ENCODE measurements around the gene MROH9. TPM values are rescaled to one million over a fixed set of nuclear protein-coding genes. Genes with fewer than 3 reads are reported as not detected.
A peak's percentile ranks its signal among the peaks of the same experiment; 100 is the strongest.
"Not testable (repeated sequence)": the region's sequence is repeated elsewhere in the genome, so short reads cannot be mapped to it uniquely, and the experiment has no call there.

The MROH9 gene
- total RNA-seq, 1 experiment from 2014 or later, result not detected

- DNase-seq, result no peak
- no peak overlapping the region for H3K4me2 ChIP-seq (ENCODE audit: low read depth, low read length, poor library complexity, severe bottlenecking)
- H3K79me2 ChIP-seq (ENCODE audit: low read length), result no peaks in the 10 kb centered on the region
- no peaks in the 10 kb centered on the region for H3K36me3 ChIP-seq (ENCODE audit: insufficient read depth, low read length)
- H3K9ac ChIP-seq (ENCODE audit: low read length), result no peak overlapping the region
- no peak overlapping the region for H3K4me3 ChIP-seq (ENCODE audit: low read length)
- peaks cover 4% of the 10 kb centered on the region; the same call in 1 of the 2 replicates for H3K4me1 ChIP-seq (ENCODE audit: low read length)
- H3K27me3 ChIP-seq (ENCODE audit: low read length), result no peaks in the 10 kb centered on the region
- H4K20me1 ChIP-seq (ENCODE audit: insufficient read depth, low read depth, low read length), result no peaks in the 10 kb centered on the region
- no peak overlapping the region for H2AFZ ChIP-seq (ENCODE audit: low read length)
- no peak overlapping the region for H3K27ac ChIP-seq (ENCODE audit: low read length)
- H3K9me2 ChIP-seq (replicated peaks; ENCODE audit: insufficient read depth, low read length), result no peaks in the 10 kb centered on the region
- no peaks in the 10 kb centered on the region for H3K9me3 ChIP-seq (ENCODE audit: low read length)
Measured at GRCh38 chr1:170938281-170938680, 2.9 kb downstream of the MROH9 start.

- no peaks in the 10 kb centered on the region for H3K79me2 ChIP-seq (ENCODE audit: low read length)
- no peak overlapping the region for H3K27ac ChIP-seq (ENCODE audit: low read length)
- no peak overlapping the region for H3K9ac ChIP-seq (ENCODE audit: low read length)
- H3K27me3 ChIP-seq (ENCODE audit: low read length), result no peaks in the 10 kb centered on the region
- no peaks in the 10 kb centered on the region for H3K36me3 ChIP-seq (ENCODE audit: insufficient read depth, low read length)
- DNase-seq, result no peak
- H3K4me3 ChIP-seq (ENCODE audit: low read length), result no peak overlapping the region
- H3K4me1 ChIP-seq (ENCODE audit: low read length), result no peaks in the 10 kb centered on the region
- H3K4me2 ChIP-seq (ENCODE audit: low read depth, low read length, poor library complexity, severe bottlenecking), result no peak overlapping the region
- H3K9me2 ChIP-seq (replicated peaks; ENCODE audit: insufficient read depth, low read length), result no peaks in the 10 kb centered on the region
- no peaks in the 10 kb centered on the region for H3K9me3 ChIP-seq (ENCODE audit: low read length)
- H4K20me1 ChIP-seq (ENCODE audit: insufficient read depth, low read depth, low read length), result no peaks in the 10 kb centered on the region
- H2AFZ ChIP-seq (ENCODE audit: low read length), result no peak overlapping the region
Measured at GRCh38 chr1:170939476-170939875, 4.1 kb downstream of the MROH9 start.

- H3K79me2 ChIP-seq (ENCODE audit: low read length); H3K9me2 ChIP-seq (replicated peaks; ENCODE audit: insufficient read depth, low read length); H3K4me2 ChIP-seq (ENCODE audit: low read depth, low read length, poor library complexity, severe bottlenecking); H3K4me1 ChIP-seq (ENCODE audit: low read length); H3K27me3 ChIP-seq (ENCODE audit: low read length); H3K4me3 ChIP-seq (ENCODE audit: low read length); H4K20me1 ChIP-seq (ENCODE audit: insufficient read depth, low read depth, low read length); H3K27ac ChIP-seq (ENCODE audit: low read length); H3K36me3 ChIP-seq (ENCODE audit: insufficient read depth, low read length); H3K9me3 ChIP-seq (ENCODE audit: low read length); DNase-seq; H2AFZ ChIP-seq (ENCODE audit: low read length); H3K9ac ChIP-seq (ENCODE audit: low read length): not testable (repeated sequence)
Measured at GRCh38 chr1:170951744-170952143, 16.4 kb downstream of the MROH9 start.

GRCh38 chr1:170959385-170959784, 24.1 kb downstream of the MROH9 start:
- Histone ChIP-seq H3K9ac (ENCODE audit: low read length) (no peak overlapping the region), H2AFZ (ENCODE audit: low read length) (no peak overlapping the region), H3K9me3 (ENCODE audit: low read length) (no peaks in the 10 kb centered on the region), H3K36me3 (ENCODE audit: insufficient read depth, low read length) (no peaks in the 10 kb centered on the region), H3K9me2 (replicated peaks; ENCODE audit: insufficient read depth, low read length) (no peaks in the 10 kb centered on the region), H3K4me1 (ENCODE audit: low read length) (no peaks in the 10 kb centered on the region), H3K4me3 (ENCODE audit: low read length) (no peak overlapping the region), H3K27me3 (ENCODE audit: low read length) (no peaks in the 10 kb centered on the region), H3K4me2 (ENCODE audit: low read depth, low read length, poor library complexity, severe bottlenecking) (no peak overlapping the region), H3K27ac (ENCODE audit: low read length) (no peak overlapping the region), H4K20me1 (ENCODE audit: insufficient read depth, low read depth, low read length) (no peaks in the 10 kb centered on the region), H3K79me2 (ENCODE audit: low read length) (no peaks in the 10 kb centered on the region)
- no peak for DNase-seq

- Histone ChIP-seq H3K27me3 (ENCODE audit: low read length) (peaks cover 4% of the 10 kb centered on the region; the same call in 1 of the 2 replicates), H3K4me2 (ENCODE audit: low read depth, low read length, poor library complexity, severe bottlenecking) (no peak overlapping the region), H3K27ac (ENCODE audit: low read length) (no peak overlapping the region), H3K9me3 (ENCODE audit: low read length) (no peaks in the 10 kb centered on the region), H3K4me3 (ENCODE audit: low read length) (no peak overlapping the region), H3K79me2 (ENCODE audit: low read length) (no peaks in the 10 kb centered on the region), H2AFZ (ENCODE audit: low read length) (no peak overlapping the region), H3K36me3 (ENCODE audit: insufficient read depth, low read length) (no peaks in the 10 kb centered on the region), H4K20me1 (ENCODE audit: insufficient read depth, low read depth, low read length) (no peaks in the 10 kb centered on the region), H3K9ac (ENCODE audit: low read length) (no peak overlapping the region), H3K9me2 (replicated peaks; ENCODE audit: insufficient read depth, low read length) (no peaks in the 10 kb centered on the region), H3K4me1 (ENCODE audit: low read length) (no peaks in the 10 kb centered on the region)
- DNase-seq, result no peak
Measured at GRCh38 chr1:170964506-170964905, 29.2 kb downstream of the MROH9 start.

- DNase-seq, result peak; percentile 75
- no peak overlapping the region for H3K27ac ChIP-seq (ENCODE audit: low read length)
- no peaks in the 10 kb centered on the region for H3K79me2 ChIP-seq (ENCODE audit: low read length)
- H3K9me2 ChIP-seq (replicated peaks; ENCODE audit: insufficient read depth, low read length), result no peaks in the 10 kb centered on the region
- H4K20me1 ChIP-seq (ENCODE audit: insufficient read depth, low read depth, low read length), result no peaks in the 10 kb centered on the region
- H3K36me3 ChIP-seq (ENCODE audit: insufficient read depth, low read length), result no peaks in the 10 kb centered on the region
- no peak overlapping the region for H2AFZ ChIP-seq (ENCODE audit: low read length)
- H3K4me1 ChIP-seq (ENCODE audit: low read length), result peaks cover 4% of the 10 kb centered on the region; the same call in 1 of the 2 replicates
- H3K4me2 ChIP-seq (ENCODE audit: low read depth, low read length, poor library complexity, severe bottlenecking), result no peak overlapping the region
- no peaks in the 10 kb centered on the region for H3K9me3 ChIP-seq (ENCODE audit: low read length)
- H3K27me3 ChIP-seq (ENCODE audit: low read length), result peaks cover 4% of the 10 kb centered on the region; the same call in 1 of the 2 replicates
- no peak overlapping the region for H3K4me3 ChIP-seq (ENCODE audit: low read length)
- no peak overlapping the region for H3K9ac ChIP-seq (ENCODE audit: low read length)
Measured at GRCh38 chr1:170967042-170967910, 31.9 kb downstream of the MROH9 start.

GRCh38 chr1:170970256-170970655, 34.9 kb downstream of the MROH9 start:
- Histone ChIP-seq H3K27ac (ENCODE audit: low read length) (no peak overlapping the region), H3K36me3 (ENCODE audit: insufficient read depth, low read length) (no peaks in the 10 kb centered on the region), H3K4me1 (ENCODE audit: low read length) (peaks cover 4% of the 10 kb centered on the region; the same call in 1 of the 2 replicates), H3K9me3 (ENCODE audit: low read length) (no peaks in the 10 kb centered on the region), H3K4me2 (ENCODE audit: low read depth, low read length, poor library complexity, severe bottlenecking) (no peak overlapping the region), H3K9me2 (replicated peaks; ENCODE audit: insufficient read depth, low read length) (no peaks in the 10 kb centered on the region), H3K27me3 (ENCODE audit: low read length) (0 out of 2 replicates have a peak, but pooled peaks cover under 1% of the 10 kb centered on the region), H4K20me1 (ENCODE audit: insufficient read depth, low read depth, low read length) (no peaks in the 10 kb centered on the region), H3K79me2 (ENCODE audit: low read length) (no peaks in the 10 kb centered on the region), H3K4me3 (ENCODE audit: low read length) (no peak overlapping the region), H3K9ac (ENCODE audit: low read length) (no peak overlapping the region), H2AFZ (ENCODE audit: low read length) (no peak overlapping the region)
- no peak for DNase-seq

- no peaks in the 10 kb centered on the region for H3K36me3 ChIP-seq (ENCODE audit: insufficient read depth, low read length)
- H4K20me1 ChIP-seq (ENCODE audit: insufficient read depth, low read depth, low read length), result no peaks in the 10 kb centered on the region
- H3K4me2 ChIP-seq (ENCODE audit: low read depth, low read length, poor library complexity, severe bottlenecking), result no peak overlapping the region
- no peak overlapping the region for H3K27ac ChIP-seq (ENCODE audit: low read length)
- no peaks in the 10 kb centered on the region for H3K27me3 ChIP-seq (ENCODE audit: low read length)
- no peak overlapping the region for H3K9ac ChIP-seq (ENCODE audit: low read length)
- H3K4me3 ChIP-seq (ENCODE audit: low read length), result no peak overlapping the region
- no peak overlapping the region for H2AFZ ChIP-seq (ENCODE audit: low read length)
- no peaks in the 10 kb centered on the region; the same call in 1 of the 2 replicates for H3K9me2 ChIP-seq (replicated peaks; ENCODE audit: insufficient read depth, low read length)
- H3K4me1 ChIP-seq (ENCODE audit: low read length), result no peaks in the 10 kb centered on the region
- no peaks in the 10 kb centered on the region for H3K9me3 ChIP-seq (ENCODE audit: low read length)
- no peaks in the 10 kb centered on the region for H3K79me2 ChIP-seq (ENCODE audit: low read length)
- DNase-seq, result no peak
Measured at GRCh38 chr1:170978371-170978910, 43.1 kb downstream of the MROH9 start.

Measured in Karpas-422 (cell line).